Urinary bladder (tissue), 4 donors: ENCODE data around the gene SYCP3. TPM values are rescaled to one million over a fixed set of nuclear protein-coding genes. Genes with fewer than 3 reads are reported as not detected.

ENCODE experiments used
- DNase-seq: peaks from one replicate; pipeline ENCODE4 v3.0.0-alpha.2; 2015; ENCODE audit errors: extremely low spot score
- H3K27ac ChIP-seq: one replicate; pipeline ENCODE4 v1.5.1; 2013; ENCODE audit warnings: low read depth, mild to moderate bottlenecking, moderate library complexity
- H3K36me3 ChIP-seq: one replicate; pipeline ENCODE4 v1.6.1; 2013; ENCODE audit warnings: mild to moderate bottlenecking, moderate library complexity; ENCODE audit not compliant: insufficient read depth
- H3K4me1 ChIP-seq: one replicate; pipeline ENCODE4 v1.6.1; 2013; ENCODE audit warnings: mild to moderate bottlenecking, moderate library complexity; ENCODE audit not compliant: insufficient read depth
- H3K4me3 ChIP-seq: one replicate; pipeline ENCODE4 v1.5.1; 2013; ENCODE audit warnings: low read depth, low read length
- WGBS: extraction: QIAGEN DNeasy Blood & Tissue Kit; methylation state at CpG from one replicate; pipeline ENCODE4 v1.1.7; 2013; 5-methylcytosine and 5-hydroxymethylcytosine counted together
- polyA plus RNA-seq: library from polyadenylated mRNA; stranded (reverse); fragments of 200-250 nt; gene quantifications from one replicate; pipeline ENCODE4 v1.2.3, GENCODE V29; 2013
- total RNA-seq: library from RNA; depleted of rRNA; stranded (reverse); fragments of >200 nt; gene quantifications from one replicate; pipeline ENCODE4 v1.2.3, GENCODE V29; 2014
- donor health status: healthy with polysubstance abuse.
- donor health status: healthy.

Gene SYCP3
- total and polyA plus RNA-seq, 2 donors = 0.10 to 0.21 TPM

- H3K27ac ChIP-seq = no peak overlapping the region
- WGBS = 79% methylated on average over 5 of the region's 5 CpGs
- peaks cover 5% of the 10 kb centered on the region for H3K36me3 ChIP-seq
- no peak for DNase-seq
- no peak overlapping the region for H3K4me3 ChIP-seq
- H3K4me1 ChIP-seq = no peaks in the 10 kb centered on the region
These were observed 32.9 kb upstream of the SYCP3 start for GRCh38 chr12:101772012-101772775.

- no peaks in the 10 kb centered on the region for H3K4me1 ChIP-seq
- H3K4me3 ChIP-seq = no peak overlapping the region
- peaks cover 5% of the 10 kb centered on the region for H3K36me3 ChIP-seq
- H3K27ac ChIP-seq = no peak overlapping the region
- DNase-seq = no peak
- WGBS = 92% methylated on average over 5 of the region's 5 CpGs
These were observed 30.6 kb upstream of the SYCP3 start for GRCh38 chr12:101769865-101770264.

GRCh38 chr12:101768781-101769180, 29.5 kb upstream of the SYCP3 start:
- Histone ChIP-seq H3K4me1 (no peaks in the 10 kb centered on the region), H3K27ac (no peak overlapping the region), H3K4me3 (no peak overlapping the region), H3K36me3 (peaks cover 5% of the 10 kb centered on the region)
- no peak for DNase-seq
- WGBS = 91% methylated on average over 2 of the region's 2 CpGs

DNA sequence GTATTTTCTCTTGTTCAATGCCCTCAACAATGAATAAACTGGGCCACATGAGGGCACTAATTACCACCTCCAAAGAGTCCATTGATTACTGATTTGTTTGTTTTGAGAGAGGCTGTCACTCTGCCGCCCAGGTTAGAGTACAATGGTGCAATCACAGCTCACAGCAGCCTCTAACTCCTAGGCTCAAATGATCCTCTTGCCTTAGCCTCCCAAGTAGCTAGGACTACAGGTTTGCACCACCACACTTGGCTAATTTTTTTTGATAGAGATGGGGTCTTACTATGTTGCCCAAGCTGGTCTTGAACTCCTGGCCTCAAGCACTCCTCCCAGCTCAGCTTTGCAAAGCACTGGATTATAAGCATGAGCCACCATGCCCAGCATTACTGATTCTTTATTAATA, 28.3 kb upstream of the SYCP3 start:
- H3K4me1 ChIP-seq = no peaks in the 10 kb centered on the region
- WGBS = 95% methylated on average over 1 of the region's 1 CpG
- no peak overlapping the region for H3K27ac ChIP-seq
- DNase-seq = no peak
- H3K4me3 ChIP-seq = no peak overlapping the region
- H3K36me3 ChIP-seq = peaks cover 5% of the 10 kb centered on the region

DNA sequence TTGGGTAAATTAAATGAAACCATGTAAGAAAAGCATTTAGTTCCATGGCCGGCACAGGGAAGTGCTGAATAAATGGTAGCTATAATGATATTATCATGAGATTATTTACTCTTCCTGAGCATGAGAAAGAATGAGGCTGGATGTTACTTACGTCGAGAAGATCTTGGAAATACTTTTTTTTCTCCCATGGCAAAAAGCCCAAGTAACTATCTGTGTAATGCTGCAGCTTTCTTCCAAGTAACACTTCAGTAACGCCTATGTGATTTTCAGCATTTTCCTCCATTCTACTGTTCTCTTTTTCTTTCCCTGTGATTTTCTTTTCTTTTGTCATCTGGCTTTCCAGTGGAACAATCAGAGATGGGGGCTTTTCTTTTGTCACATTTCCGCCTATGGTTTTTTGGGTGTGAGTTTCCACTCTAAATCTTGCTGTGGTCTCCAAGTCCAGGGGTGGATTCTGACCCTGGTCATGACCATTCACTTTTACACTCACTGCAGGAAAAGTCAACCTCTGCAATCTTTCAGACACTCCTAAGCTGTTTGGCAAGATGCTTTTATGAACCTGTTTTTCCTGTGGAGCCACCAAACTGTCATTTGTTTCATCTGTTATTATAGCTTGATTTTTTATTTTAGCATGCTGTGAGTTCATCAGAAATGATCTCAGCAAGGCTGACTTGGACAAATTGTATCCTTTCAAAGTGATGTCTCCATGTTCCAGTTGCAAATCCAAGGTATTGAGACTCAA, 25.0 kb upstream of the SYCP3 start:
- 49% methylated on average over 5 of the region's 5 CpGs for WGBS
- no peaks in the 10 kb centered on the region for H3K4me1 ChIP-seq
- no peak overlapping the region for H3K4me3 ChIP-seq
- peak; percentile 13 for DNase-seq
- peaks cover 1% of the 10 kb centered on the region for H3K36me3 ChIP-seq
- no peak overlapping the region for H3K27ac ChIP-seq

DNA sequence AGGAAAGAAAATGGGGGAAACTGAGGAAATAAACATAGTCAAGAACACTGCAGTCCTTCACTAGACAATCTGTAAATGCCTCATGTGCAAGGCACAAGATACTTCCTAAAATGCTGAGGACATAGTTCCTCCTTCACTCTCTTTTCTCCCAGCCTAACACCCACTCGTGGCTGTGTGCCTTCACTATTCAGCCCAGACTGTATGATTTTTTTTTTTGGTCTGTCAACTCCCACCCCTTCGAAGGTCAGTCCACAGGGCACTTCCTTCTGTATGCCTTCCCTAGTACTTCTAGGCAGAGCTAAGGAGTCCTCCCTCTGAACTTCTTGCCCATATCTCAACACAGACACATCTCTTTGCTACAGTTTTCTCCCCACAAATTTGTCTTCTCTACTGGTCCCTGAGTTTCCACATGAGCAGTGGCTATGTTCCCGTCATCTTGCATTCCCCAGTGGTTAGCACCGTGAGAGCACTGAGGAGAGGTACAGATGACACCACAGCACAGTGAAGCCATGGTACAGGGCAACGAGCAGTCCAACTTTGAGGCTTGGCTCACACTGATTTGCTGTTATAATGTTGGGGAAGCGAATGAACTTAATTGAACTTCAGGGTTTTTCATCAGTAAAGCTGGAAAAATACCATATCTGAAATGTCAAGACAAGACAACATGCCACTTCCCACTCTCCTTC, 24.1 kb upstream of the SYCP3 start:
- DNase-seq = no peak
- Histone ChIP-seq H3K27ac (no peak overlapping the region), H3K4me3 (no peak overlapping the region), H3K4me1 (no peaks in the 10 kb centered on the region), H3K36me3 (no peaks in the 10 kb centered on the region)
- 77% methylated on average over 6 of the region's 6 CpGs for WGBS

DNA sequence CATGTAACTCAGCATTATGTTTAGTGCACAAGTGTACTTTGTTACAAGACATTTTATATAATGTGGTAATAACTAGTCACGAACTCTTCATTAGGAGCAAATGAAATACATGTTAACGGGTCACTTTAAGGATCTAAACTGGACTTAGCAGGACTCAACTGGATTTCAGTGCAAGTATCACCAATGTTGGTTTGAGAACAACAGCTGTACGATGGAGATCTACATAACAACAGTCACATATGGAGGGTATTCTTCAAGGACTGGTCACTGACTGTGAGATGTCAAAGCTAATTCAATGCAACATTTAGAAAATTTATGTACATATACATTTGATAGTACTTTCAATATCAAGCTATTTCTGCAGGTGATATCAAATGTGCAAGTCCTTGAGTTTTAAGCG, 22.5 kb upstream of the SYCP3 start:
- no peaks in the 10 kb centered on the region for H3K36me3 ChIP-seq
- H3K27ac ChIP-seq = no peak overlapping the region
- 93% methylated on average over 4 of the region's 4 CpGs for WGBS
- no peak for DNase-seq
- no peaks in the 10 kb centered on the region for H3K4me1 ChIP-seq
- no peak overlapping the region for H3K4me3 ChIP-seq

DNA sequence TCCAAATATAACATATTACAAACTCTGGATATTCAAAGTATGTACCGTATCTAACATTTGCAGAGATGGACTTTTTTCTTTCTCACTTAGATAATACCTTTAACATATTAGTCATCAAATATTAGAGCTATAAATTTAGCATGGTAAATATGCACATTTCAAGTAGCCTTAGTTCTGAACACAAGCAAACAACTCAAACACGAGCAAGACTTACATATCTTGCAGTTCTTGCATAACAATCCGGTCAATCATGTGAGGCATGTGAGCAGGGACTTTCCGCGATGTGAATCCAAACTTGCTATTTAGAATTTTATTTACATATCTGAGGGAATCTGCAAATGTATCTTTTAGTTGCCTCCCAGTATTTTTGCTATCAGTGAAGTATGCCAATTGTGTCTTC, 22.1 kb upstream of the SYCP3 start:
- 66% methylated on average over 5 of the region's 5 CpGs for WGBS
- DNase-seq = no peak
- Histone ChIP-seq H3K4me1 (no peaks in the 10 kb centered on the region), H3K4me3 (no peak overlapping the region), H3K27ac (no peak overlapping the region), H3K36me3 (no peaks in the 10 kb centered on the region)

GRCh38 chr12:101759396-101760047, 20.3 kb upstream of the SYCP3 start:
- peaks cover 2% of the 10 kb centered on the region for H3K36me3 ChIP-seq
- 62% methylated on average over 5 of the region's 5 CpGs for WGBS
- H3K4me1 ChIP-seq = no peaks in the 10 kb centered on the region
- H3K27ac ChIP-seq = no peak overlapping the region
- no peak overlapping the region for H3K4me3 ChIP-seq
- DNase-seq = no peak

DNA sequence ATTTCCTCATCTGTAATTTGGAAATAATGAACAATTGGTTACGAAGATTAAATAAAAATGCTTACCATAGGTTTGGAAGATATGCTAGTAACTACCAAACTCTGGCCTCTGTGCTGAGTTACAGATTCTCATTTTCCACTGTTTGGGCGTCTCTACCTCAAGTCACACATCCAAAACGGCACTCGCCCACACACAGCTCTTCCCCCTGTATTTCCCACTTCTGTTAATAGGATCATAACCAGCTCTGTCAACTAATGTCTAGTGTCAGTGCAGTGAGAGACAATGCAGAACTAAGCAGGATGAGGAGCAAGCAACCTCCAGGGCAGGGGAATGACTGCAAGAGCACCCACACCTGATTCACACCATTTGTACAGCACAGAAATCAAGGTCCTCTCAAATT, 10.9 kb upstream of the SYCP3 start:
- 92% methylated on average over 4 of the region's 4 CpGs for WGBS
- no peak overlapping the region for H3K27ac ChIP-seq
- DNase-seq = no peak
- no peaks in the 10 kb centered on the region for H3K4me1 ChIP-seq
- no peak overlapping the region for H3K4me3 ChIP-seq
- H3K36me3 ChIP-seq = no peaks in the 10 kb centered on the region

DNA sequence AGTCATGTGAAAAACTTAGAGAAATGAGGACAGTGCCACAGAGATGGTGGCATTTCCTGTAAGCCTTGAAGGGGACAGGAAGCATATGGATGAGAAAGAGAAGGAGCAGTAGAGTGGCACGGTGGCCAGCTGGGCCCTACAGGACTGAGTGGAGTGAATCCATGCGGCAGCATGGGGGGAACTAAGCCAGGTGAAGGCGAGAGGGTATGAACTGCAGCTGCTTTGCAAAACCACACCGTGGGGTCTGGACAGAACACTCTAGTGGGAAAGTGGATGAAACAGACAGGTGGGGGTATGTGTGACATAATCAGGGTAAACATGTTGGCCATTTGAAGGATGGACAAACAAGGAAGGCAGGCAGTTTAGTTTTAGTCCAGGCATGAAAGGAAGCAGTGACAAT, 10.4 kb upstream of the SYCP3 start:
- no peaks in the 10 kb centered on the region for H3K4me1 ChIP-seq

GRCh38 chr12:101748907-101749306, 9.6 kb upstream of the SYCP3 start:
- 94% methylated on average over 1 of the region's 1 CpG for WGBS
- Histone ChIP-seq H3K4me3 (no peak overlapping the region), H3K36me3 (no peaks in the 10 kb centered on the region), H3K4me1 (no peaks in the 10 kb centered on the region), H3K27ac (no peak overlapping the region)
- DNase-seq = no peak

More for the DNA sequence above, 10.4 kb upstream of the SYCP3 start:
- WGBS = 76% methylated on average over 4 of the region's 4 CpGs
- DNase-seq = no peak
- no peak overlapping the region for H3K27ac ChIP-seq
- no peaks in the 10 kb centered on the region for H3K36me3 ChIP-seq
- no peak overlapping the region for H3K4me3 ChIP-seq

- H3K36me3 ChIP-seq = no peaks in the 10 kb centered on the region
These were observed 8.4 kb upstream of the SYCP3 start for GRCh38 chr12:101747697-101748096.

More at GRCh38 chr12:101747697-101748096, 8.4 kb upstream of the SYCP3 start:
- Histone ChIP-seq H3K4me3 (no peak overlapping the region), H3K27ac (no peak overlapping the region), H3K4me1 (no peaks in the 10 kb centered on the region)
- 69% methylated on average over 1 of the region's 1 CpG for WGBS
- no peak for DNase-seq
